Muscle layer of duodenum (tissue), 2 donors: ENCODE results near the gene RASSF1.

Experiments used
- H3K27ac ChIP-seq: one replicate; pipeline ENCODE4 v1.7.0; 2013; ENCODE audit warnings: mild to moderate bottlenecking, low read length
- H3K27me3 ChIP-seq: one replicate; pipeline ENCODE4 v1.7.0; 2013; ENCODE audit warnings: low read depth, mild to moderate bottlenecking, control low read depth, low read length
- H3K36me3 ChIP-seq, 2 donors: one replicate each; pipeline ENCODE4 v1.7.0; 2013; ENCODE audit warnings: low read length in 2 of 2, control low read depth in 1 of 2, mild to moderate bottlenecking in 1 of 2; ENCODE audit not compliant: insufficient read depth in 2 of 2, control insufficient read depth in 1 of 2
- H3K4me1 ChIP-seq, 2 donors: one replicate each; pipeline ENCODE4 v1.7.0; 2013; ENCODE audit warnings: low read length in 2 of 2, mild to moderate bottlenecking in 2 of 2, control low read depth in 1 of 2, moderate library complexity in 1 of 2; ENCODE audit not compliant: insufficient read depth in 2 of 2, control insufficient read depth in 1 of 2
- H3K4me3 ChIP-seq, 2 donors: one replicate each; pipeline ENCODE4 v1.7.0; 2013; ENCODE audit warnings: low read length in 2 of 2, low read depth in 1 of 2, mild to moderate bottlenecking in 1 of 2
- H3K9me3 ChIP-seq, 2 donors: one replicate each; pipeline ENCODE4 v1.7.0; 2013; ENCODE audit warnings: low read length in 2 of 2, control low read depth in 1 of 2, mild to moderate bottlenecking in 1 of 2; ENCODE audit not compliant: control insufficient read depth in 1 of 2
- donor health status: healthy.

Gene RASSF1

DNA sequence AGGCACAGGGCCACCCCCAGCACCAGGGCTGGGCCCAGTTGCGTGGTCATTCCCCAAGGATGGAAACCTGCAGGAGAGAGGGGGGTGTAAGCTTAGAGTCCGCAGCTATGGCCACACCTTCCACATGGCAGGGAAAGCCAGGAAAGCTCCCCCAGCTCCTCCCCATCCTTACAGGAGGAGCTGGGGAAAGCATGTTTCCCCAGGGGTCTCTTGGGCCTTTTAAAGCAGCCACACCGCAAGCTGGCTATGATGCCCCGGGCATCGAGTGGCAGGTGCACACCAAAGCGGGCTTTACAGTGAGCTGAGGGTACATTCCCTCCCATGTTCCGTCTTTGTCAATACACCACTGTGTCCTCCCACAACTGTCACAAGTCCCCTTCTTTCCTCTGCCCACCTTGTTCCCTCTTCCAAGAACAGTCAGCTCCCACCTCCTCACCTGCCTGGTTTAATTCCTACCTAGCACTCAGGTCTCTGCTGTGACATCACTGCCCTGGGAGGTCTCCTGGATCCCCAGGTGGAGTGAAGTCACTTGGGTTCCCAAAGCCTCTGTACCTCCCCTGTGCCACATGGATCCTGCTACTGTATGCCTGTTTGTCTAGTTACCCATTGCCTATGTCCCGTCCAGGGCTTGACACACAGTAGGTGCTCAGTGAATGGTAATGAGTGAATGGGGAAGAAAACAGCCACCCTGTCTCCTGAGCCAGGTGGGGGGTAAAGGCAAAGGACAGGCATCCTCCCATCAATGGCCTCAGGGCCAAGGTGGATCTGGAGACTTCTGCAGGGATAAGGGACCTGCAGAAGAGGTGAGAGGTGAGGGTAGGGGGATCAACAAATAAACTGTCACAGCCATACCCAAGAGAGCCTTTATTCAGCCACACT lies 44.8 kb downstream of the RASSF1 start:
- Histone ChIP-seq H3K4me1 (peaks cover 19 to 44% of the 10 kb centered on the region in 2 donors), H3K36me3 (no peaks in the 10 kb centered on the region), H3K27ac (no peak overlapping the region), H3K9me3 (no peaks in the 10 kb centered on the region), H3K4me3 (no peak overlapping the region), H3K27me3 (no peaks in the 10 kb centered on the region)

DNA sequence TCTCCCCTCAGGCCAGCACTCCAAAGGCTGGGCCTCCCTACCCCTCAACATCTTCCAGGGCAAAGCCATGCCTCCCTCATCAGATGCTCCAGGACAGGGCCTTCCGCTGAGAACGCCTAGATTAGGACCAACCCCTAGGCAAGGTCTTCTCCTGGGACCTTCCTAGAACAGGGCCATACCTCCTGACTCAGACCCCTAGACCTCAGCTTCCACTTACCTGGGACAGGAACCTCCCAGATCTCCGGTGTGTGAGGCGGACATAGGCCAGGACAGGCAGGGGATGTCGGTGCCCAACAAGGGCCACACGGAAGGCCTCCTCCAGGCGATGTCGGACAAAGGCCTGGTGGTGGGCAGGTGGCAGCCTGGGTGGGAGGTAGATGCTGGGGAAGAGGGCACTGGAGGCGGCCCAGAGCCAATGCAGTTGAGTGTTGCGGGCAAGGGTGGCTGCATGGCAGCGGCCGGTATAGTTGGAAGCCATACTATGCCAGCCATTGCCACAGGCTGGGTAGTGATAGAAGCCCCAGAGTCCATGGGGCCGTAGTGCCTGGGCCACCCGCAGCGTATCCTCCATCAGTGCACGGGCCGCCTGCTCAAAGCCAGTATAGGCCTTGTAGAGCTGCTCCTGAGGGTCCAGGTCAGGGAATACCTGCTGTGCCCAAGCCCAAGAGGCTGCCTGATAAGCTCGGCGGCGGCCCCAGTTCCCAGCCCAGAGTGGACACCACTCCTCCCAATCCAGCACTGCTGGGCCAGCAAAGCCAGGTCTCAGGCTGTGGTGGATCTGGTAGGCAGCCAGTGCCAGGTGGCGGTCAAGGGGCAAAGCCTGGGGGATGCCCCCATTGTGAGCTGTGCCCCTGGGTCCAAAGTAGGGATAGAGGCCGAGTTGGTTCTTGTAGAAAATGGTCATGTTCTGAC lies 45.9 kb downstream of the RASSF1 start:
- peaks cover 11 to 37% of the 10 kb centered on the region in 2 donors for H3K4me1 ChIP-seq

DNA sequence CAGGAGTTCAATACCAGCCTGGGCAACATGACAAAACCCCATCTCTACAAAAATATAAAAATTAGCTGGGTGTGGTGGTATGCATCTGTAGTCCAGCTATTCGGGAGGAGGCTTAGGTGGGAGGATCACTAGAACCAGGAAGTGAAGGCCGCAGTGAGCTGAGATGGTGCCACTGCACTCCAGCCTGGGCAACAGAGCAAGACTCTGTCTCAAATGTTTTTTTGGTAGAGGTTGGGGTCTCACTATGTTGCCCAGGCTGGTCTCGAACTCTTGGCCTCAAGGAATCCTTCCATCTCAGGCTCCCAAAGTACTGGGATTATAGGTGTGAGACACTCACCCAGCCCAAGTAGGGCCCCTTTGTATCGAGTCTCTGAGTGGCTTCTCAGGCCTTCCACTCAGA lies 46.5 kb downstream of the RASSF1 start:
- no peak overlapping the region for H3K4me3 ChIP-seq
- H3K4me1 ChIP-seq = peaks cover 11 to 37% of the 10 kb centered on the region in 2 donors
- H3K27ac ChIP-seq = no peak overlapping the region
- H3K36me3 ChIP-seq = peaks cover 9 to 15% of the 10 kb centered on the region in 2 donors
- H3K9me3 ChIP-seq = no peaks in the 10 kb centered on the region
- H3K27me3 ChIP-seq = no peaks in the 10 kb centered on the region

More for the DNA sequence above, 45.9 kb downstream of the RASSF1 start:
- no peak overlapping the region for H3K27ac ChIP-seq
- H3K36me3 ChIP-seq = peaks cover 3 to 8% of the 10 kb centered on the region in 2 donors
- no peak overlapping the region for H3K4me3 ChIP-seq
- no peaks in the 10 kb centered on the region for H3K27me3 ChIP-seq
- H3K9me3 ChIP-seq = no peaks in the 10 kb centered on the region

DNA sequence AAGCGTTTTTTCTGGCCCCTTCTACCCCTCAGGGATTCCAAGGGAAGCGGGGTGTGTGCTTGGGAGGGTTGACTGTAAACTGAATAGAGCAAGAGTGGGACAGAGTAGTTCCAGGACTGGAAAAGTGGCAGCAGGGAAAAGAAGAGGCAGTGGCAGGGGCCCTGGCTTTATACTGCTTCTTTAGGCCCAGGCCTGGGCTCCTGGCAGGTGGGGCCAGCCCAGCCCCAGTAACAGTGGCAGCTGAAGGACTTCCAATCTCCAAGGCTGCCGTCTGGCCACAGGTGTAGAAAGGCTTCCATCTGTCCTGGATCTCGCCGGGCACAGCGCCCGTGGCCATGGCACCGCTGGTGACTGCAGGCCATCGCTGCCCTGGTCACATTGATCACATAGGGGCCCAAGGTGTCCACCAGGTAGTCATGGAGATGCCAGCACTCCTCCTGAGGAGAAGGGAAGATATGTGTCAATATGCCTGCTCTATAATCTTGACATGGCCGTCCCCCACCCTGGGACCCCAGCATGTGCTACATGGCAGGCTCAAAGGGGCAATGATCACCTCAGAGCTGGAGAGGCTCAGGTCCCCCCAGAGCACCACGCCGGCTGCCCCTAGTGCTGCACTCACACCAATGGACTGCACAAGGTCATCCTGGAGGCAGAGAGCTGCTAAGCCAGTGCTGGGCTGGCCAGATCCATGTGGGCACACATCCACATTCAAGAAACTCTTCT lies 47.4 kb downstream of the RASSF1 start:
- Histone ChIP-seq H3K27ac (peak overlapping the region; percentile 93), H3K27me3 (no peaks in the 10 kb centered on the region), H3K4me1 (peaks cover 6 to 31% of the 10 kb centered on the region in 2 donors), H3K36me3 (peaks cover 18 to 23% of the 10 kb centered on the region in 2 donors), H3K9me3 (no peaks in the 10 kb centered on the region), H3K4me3 (peak overlapping the region; percentile 64 to 90)

DNA sequence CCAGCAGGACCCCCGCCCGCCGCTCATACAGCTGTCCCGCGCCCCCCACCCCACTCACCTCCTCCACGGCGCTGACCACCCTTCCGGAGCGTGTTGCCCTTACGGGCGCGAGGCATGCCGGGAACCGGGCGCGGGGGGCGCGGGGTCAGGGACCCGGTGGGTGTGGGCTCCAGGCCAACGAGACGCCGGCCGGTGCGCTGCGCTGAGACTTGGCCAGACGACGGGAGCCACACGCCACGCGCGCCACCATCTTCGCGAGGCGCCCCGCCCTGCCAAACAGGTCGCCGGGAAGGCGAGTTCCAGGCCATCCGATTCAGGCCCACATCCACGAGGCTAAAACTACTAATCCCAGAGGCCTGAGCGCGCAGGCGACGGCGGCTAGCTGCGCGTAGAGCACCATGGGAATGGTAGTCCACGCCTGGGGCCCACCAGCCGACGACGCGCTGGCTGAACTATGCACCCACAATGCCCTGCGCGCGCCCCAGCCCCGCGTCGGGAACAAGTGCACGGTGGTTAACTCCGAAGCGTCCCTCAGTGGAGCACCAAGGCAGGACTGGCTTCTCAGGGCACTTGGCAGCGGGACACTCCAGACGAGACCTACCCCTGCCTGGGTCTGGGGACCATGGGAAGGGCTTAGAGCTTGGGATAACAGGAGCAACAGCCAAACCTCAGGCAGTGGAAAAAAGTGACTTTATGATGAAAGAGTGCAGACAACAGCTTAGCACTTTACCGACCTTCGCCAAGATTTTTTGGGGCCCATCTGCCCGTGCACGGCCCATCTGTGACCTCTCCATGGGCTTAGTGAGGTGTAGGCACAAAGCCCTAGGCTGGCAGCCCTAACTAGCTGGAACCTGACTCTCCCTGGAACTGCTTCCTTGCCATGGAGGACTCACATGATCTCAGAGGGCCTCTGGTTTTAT lies 48.2 kb downstream of the RASSF1 start, which contains the start of gene IFRD2:
IFRD2 (minus strand) TSS at position 271 of the 920 bp plus-strand sequence; CDS start at position 116, 155 bp downstream.
- peaks cover 5 to 24% of the 10 kb centered on the region in 2 donors for H3K4me1 ChIP-seq
- H3K27me3 ChIP-seq = no peaks in the 10 kb centered on the region
- peaks cover 26 to 32% of the 10 kb centered on the region in 2 donors for H3K36me3 ChIP-seq
- H3K9me3 ChIP-seq = no peaks in the 10 kb centered on the region
- peak within 1 kb of the TSS; percentile 84 to 90 for H3K4me3 ChIP-seq
- H3K27ac ChIP-seq = peak within 1 kb of the TSS; percentile 93

DNA sequence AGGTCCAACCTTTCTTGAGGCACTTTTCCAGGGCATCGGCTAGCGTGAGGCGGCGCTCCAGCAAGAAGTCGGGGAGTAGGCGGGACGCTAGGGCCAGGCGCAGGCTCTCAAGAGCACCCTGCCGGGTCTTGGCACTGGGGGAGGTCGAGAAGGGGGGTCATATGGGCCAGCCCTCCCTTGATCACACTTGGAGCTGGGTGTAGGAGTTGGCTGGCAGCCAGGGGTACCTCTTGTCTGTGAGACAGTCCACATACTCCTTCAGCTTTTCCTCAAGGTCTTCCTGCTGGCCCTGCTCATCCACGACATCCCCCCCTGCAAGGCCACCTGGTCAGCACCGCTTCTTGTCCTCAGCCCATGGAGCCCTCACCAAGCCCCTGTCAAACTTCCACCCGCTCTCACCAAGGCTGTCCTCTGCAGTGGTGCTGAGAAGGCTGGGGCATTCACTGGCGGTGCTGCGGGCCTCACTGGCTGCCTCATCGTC lies 50.4 kb downstream of the RASSF1 start:
- no peak overlapping the region for H3K27ac ChIP-seq
- no peak overlapping the region for H3K4me3 ChIP-seq
- H3K9me3 ChIP-seq = no peaks in the 10 kb centered on the region
- no peaks in the 10 kb centered on the region for H3K27me3 ChIP-seq
- peaks cover 5 to 24% of the 10 kb centered on the region in 2 donors for H3K4me1 ChIP-seq
- H3K36me3 ChIP-seq = peaks cover 32 to 43% of the 10 kb centered on the region in 2 donors

DNA sequence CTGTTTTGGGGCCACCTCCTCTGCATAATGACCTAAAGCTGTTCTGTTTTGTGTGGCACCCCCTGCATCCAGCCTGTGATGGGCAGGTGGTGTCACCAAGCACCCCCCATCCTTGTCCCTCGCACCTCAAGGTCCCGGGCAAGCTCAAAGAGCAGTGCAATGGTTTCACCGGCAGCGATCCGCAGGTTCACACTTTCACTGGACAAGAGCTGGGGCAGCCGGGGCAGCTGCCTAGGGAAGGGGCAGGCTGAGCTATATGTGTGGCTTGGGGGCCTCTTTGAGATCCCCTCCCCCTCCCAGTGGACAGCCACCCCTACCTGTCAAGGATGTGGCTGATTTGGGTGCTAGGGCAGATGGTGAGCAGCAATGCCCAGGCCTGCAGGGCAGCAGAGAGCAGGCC lies 51.5 kb downstream of the RASSF1 start:
- H3K4me1 ChIP-seq = peaks cover 5 to 24% of the 10 kb centered on the region in 2 donors
- H3K4me3 ChIP-seq = no peak overlapping the region
- peaks cover 32 to 43% of the 10 kb centered on the region in 2 donors for H3K36me3 ChIP-seq
- H3K27ac ChIP-seq = no peak overlapping the region
- no peaks in the 10 kb centered on the region for H3K9me3 ChIP-seq
- no peaks in the 10 kb centered on the region for H3K27me3 ChIP-seq

DNA sequence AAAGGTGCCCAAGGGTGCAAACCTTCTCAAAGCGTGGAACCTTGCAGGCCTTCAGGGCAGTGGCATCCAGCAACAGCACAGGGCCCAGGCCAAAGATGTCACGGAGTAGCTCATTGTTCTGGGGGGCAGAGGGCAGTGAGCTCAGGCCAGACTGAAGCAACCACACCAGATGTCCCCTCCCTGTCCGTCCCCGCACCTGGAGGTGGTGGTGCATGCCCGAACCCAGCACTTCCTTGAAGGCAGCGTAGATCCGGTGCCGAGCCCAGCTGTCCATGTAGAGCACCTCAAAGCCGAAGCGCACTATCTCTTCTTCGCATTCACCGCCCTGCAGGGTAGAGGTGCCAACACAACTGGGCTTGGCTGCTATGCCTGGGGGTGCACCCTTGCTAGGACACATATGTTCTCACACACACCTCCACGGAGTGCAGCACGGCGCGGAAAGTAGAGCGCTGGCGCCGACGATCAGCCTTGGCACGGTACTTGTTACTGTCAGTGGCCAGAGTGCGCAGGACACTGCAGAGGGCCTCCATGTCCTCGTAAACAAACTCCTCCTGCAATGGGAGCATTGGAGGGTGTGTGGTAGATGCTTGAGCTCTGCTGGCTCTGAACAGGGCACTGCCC lies 52.1 kb downstream of the RASSF1 start:
- no peak overlapping the region for H3K27ac ChIP-seq
- no peaks in the 10 kb centered on the region for H3K27me3 ChIP-seq
- H3K36me3 ChIP-seq = peaks cover 32 to 43% of the 10 kb centered on the region in 2 donors
- peaks cover 5 to 24% of the 10 kb centered on the region in 2 donors for H3K4me1 ChIP-seq
- H3K4me3 ChIP-seq = no peak overlapping the region
- no peaks in the 10 kb centered on the region for H3K9me3 ChIP-seq

DNA sequence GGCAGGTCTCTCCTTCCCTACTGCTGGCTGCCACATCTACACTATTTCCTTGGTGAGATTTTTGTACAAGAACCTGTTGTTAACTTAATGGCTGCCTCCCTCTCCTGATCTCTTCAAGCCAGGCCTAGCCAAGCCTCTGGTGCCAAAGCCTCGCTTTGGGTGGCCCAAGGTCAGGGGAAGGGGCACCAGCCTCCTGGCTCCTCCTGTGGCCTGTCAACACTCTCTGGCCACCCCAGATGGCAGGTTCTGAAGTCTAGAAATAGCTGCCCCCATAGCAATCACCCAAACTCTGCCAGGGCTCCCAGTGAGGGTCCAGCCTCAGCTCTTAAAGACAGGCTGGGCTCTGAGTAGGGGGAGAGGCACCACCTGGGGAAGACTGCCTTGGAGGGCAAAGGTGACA lies 53.4 kb downstream of the RASSF1 start:
- Histone ChIP-seq H3K4me3 (no peak overlapping the region), H3K27ac (no peak overlapping the region), H3K9me3 (no peaks in the 10 kb centered on the region), H3K4me1 (peaks cover 0 to 14% of the 10 kb centered on the region in 2 donors), H3K36me3 (peaks cover 32 to 43% of the 10 kb centered on the region in 2 donors), H3K27me3 (no peaks in the 10 kb centered on the region)
